ENCODE measurements around the gene TBC1D22A.

Gene TBC1D22A

DNA sequence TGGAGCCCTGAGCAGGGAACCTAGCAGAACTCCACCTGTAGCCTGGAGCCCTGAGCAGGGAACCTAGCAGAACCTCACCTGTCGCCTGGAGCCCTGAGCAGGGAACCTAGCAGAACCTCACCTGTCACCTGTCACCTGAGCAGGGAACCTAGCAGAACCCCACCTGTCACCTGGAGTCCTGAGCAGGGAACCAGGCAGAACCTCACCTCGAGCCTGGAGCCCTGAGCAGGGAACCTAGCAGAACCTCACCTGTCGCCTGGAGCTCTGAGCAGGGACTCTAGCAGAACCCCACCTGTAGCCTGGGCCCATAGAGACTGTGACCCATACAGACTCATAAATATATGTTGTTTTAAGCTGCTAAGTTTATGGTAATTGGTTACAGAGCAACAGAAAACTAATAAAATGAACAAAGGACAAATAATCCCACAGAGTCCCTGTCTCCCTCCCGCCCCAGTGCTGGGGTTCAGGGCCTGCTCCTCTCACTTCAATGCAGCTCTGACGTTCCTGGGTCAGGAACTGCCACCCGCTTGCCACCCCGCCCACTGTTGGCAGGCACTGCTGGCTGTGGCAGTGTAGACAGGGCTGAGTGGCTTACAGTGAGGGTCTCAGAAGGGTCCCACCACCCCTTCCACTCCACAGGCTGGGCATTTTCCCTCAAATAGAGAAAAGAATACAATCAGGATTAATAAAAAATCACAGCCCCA, 259.1 kb downstream of the TBC1D22A start:
- no peak for DNase-seq

GRCh38 chr22:47022075-47022473, 259.6 kb downstream of the TBC1D22A start:
- no peak for DNase-seq

DNA sequence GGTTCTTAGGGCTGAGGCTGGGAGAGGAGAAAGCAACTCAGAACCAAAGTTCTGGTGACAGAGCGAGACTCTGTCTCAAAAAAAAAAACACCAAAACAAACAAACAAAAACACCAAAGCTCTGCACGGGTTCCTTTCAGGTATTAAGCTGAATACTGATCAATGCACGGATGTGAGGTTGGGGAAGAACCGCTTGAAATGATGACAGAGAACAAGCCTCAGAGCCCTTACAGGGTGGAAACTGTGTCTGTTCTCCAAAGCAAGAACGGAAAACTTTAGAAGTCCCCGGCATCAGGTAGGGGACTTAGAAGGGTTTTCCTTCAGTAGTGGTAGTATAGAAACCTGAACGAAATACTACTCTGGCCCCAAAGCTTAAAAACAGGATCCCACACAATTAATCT, 260.0 kb downstream of the TBC1D22A start:
- DNase-seq: no peak

GRCh38 chr22:47023871-47024270, 261.4 kb downstream of the TBC1D22A start:
- DNase-seq: no peak

DNA sequence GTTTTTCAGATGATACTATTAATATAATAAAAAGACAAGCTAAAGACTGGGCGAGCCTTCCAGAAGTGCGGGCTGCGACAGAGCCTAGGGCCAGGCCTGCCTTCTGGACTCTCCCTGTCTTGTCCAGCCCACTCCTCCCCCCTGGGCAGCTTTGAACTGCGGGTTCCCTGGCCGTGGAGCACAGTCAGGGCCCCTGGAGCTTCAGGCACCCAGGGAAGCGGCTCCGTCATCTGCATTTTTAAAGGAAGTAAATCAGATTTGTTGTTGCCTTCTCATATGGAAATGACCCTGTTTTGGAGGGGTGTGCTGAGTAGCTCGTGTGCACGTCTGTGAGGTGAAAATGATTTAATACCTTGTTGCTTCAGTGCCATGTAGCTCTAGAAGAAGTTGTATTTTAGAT, 265.3 kb downstream of the TBC1D22A start:
- DNase-seq: no peak

DNA sequence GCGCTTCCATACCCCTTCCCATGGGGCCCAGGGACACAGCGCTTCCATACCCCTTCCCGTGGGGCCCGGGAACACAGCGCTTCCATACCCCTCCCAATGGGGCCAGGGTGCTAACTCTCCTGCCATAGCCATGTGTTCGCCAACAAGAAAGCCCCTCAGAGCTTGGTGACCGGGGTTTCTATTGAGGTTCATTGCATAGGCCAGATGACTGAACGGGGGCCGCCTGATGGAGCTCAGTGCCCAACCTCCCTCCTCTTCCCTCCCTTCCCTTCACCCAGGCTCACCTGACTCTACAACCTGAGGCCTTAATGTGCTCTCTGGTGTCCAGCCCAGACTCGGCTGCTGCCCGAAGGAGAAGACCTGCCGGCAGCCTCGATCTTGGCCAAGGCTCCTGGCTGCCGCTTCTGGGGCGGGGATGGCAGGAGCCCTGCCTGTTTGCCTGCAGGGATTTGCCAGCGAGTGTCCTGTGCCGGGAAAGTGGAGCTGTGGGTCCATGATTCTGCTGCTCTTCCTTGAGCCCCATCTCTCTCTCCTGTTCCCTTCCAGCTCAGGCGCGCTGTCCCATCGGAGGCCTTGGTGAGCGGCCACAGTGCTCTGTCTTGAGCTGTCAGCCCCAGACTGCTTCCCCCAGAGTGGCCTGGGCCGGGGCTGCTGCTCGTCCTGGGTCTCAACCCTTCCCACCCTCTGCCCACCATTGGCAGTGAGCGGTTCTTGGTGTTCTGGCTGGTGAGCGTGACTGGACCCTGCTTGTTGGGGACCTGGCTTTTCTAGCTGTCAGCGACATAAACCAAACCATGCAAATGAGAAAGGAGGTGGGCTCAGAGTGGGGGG, 267.0 kb downstream of the TBC1D22A start:
- no peak for DNase-seq

DNA sequence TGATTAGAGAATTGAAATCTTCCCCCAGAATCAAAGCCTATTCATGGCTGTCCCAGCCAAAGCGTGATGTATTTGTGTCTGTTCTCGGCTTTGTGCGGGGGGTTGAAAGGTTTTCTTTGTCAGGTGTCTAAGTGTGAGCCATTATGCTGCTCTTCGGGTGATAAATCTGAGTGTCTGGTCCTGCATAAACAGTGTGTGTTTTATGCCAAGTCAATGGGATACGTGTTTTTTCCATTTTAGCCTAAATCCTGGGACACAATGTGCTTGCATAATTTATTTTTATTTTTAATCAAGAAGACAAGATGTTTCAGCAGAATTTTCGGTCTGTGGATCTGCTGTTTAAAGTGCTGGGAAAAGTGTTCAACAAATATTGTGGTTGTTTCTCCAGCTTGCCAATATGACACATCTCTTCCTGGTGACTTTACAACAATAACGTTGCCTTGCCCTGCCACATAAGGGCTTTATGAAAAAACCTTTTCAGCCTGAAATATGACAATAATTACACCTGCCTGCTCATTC, 267.8 kb downstream of the TBC1D22A start:
- no peak for DNase-seq

DNA sequence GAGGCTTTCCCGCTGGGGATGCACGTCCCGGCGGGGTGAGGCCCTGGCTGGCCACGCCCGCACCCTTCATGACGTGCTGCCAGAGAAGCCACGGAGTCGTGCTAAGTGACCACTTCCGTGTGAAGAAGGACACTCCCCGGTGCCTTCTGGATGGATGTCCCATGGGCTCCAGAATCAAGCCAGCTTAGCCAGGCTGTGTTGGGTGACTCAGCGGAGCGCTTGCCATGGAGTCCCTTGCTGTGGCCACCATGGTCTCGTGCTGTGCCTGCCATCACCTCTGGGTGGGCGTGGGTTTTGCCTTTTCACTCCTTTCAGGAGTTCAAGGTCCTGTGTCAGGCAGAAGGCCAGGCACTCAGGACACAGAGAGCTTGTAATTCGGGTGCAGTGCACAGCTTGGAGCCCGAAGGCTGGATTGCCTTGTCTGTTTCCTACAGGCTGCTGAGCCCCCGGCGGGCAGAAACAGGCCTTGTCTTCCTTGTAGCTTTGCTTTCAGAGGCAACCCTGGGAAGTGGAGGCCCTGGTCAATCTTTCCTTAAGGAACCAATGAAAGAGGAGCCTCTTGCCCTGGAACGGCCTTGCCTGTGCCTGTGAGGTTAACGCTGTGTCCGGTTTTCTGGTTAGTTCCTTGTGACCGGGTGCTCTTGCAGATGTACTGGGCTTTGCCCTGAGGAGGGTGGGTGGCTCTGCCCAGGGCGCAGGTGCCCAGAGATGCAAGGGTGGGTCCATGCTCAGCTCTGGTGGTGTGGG, 268.6 kb downstream of the TBC1D22A start:
- DNase-seq: no peak

GRCh38 chr22:47031628-47031915, 269.1 kb downstream of the TBC1D22A start:
- no peak for DNase-seq

- DNase-seq: no peak
These were observed 269.9 kb downstream of the TBC1D22A start for GRCh38 chr22:47032091-47032943.

DNA sequence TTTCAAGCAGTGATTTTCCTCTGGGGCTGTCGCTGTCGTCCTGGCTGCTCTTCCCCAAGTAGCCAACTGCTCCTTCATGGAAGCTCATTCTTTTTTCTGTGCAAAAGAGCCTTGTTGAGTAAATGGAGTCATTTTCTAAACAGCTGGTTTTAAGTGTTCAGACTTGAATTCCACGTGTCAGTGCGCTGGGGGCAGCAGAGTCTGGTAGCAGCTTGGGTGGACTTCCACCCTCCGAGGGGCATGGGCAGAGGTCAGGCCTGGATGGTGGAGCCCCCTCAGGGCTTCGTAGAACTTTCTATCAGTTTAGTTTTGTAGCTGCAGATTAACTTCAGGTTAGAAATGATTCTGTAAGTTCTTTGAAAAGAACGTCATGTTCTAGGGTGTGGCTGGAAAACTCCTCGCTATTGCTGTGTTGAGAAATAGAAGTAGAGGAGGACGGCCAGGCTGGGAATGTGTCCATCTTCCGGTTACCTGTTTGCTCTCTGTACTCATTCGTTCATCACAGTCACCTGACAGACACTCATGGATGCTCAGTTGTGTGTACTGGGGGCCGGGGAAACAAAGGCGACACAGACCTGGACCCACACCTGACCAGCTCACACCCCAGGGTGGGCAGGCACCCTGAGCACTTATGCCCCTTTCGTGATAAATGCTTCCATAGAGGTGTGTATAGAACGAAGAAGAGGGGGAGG, 270.7 kb downstream of the TBC1D22A start:
- DNase-seq: no peak

GRCh38 chr22:47033648-47034000, 271.2 kb downstream of the TBC1D22A start:
- no peak for DNase-seq

DNA sequence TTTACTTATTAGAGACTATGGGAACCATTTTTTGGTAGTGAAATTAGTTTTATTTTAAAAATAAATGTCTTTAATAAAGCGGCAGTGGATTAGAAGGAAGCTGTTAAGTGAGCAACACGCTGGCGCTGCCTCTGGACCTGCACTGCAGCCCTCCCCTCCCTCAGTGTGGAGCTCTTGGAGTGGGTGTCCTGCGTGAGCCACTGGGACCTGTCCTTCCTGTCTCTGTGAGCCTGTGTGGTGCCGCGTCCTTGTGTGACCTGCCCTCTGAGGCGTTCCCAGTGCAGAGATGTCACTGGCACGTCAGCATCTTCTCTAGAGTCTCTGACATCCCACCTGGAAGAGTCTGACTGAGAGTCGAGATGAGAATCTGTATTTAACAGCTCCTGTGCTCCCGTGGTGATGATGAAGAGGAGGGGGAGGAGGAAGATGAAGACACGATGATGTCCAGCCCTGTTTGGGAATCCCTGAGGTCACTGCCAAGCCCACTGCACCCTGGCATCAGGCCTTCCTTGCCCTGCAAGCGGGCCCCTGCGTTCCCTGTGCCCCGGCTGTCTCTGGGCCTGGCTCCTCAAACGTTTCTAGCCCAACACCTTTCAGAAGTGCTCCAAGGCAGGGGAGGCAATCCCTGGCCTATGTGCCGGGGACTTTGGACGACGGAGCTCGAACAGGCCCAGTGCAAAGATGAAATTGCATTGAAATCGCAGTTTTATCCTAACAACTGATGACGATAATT, 271.8 kb downstream of the TBC1D22A start:
- DNase-seq: no peak

DNA sequence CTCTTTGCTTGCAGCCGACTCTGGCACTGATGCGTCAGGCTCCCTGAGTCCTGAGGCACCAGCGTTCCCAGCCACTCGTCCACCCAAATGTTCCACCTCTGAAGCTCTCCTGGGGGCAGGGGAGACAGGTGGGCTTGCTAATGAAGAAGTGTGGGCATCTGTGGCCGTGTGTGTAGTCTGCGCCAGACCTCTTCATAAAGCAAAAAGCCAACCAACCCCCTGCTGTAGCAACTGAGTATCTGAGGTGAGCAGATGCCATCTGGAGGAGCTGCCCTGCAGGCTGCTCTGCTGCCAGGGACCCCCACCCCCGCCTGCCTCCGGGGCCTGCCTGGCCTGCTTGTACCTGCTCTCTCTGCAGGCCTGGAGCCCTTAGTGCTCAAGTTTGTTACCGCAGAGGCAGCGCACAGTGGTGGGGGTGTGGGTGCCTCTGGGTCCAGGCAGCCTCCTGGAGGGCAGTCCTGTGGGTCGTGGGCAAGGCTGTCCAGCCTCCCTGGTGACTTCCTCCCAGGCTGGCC, 272.5 kb downstream of the TBC1D22A start:
- no peak for DNase-seq

- no peak for DNase-seq
These were observed 273.0 kb downstream of the TBC1D22A start for GRCh38 chr22:47035425-47035881.

- no peak for DNase-seq
These were observed 273.9 kb downstream of the TBC1D22A start for GRCh38 chr22:47036352-47036751.

- DNase-seq: no peak
These were observed 274.6 kb downstream of the TBC1D22A start for GRCh38 chr22:47036936-47037485.

DNA sequence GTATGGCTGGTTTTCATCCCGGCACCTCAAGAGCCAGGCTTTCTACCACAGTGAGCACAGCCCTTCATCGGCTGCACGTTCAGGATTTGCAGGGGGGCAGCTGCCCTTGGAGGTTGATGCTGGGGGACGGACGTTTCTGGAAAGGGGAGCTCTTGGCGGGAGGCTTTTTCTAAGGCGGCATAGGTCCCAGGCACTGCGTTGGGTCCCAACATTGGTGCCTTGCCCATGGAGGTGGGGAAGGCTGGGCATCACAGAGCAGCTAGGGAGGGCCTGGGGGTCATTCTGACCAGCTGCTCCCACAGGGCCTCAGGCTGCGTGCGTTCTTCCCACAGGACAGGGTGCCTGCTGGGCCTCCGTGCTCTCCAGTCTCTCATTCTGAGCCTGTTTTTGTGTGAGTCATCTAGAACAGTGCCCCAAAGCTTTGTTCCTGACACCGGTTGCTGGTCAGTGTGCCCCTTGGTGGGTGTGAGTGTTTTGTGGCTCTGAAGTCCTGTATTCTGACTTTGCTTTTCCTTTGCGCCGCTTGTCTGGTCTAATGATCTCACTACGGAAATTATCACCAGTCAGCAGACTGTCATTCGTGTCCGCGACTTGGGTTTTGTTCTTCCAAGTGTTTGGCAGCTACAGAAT, 275.9 kb downstream of the TBC1D22A start:
- no peak for DNase-seq

DNA sequence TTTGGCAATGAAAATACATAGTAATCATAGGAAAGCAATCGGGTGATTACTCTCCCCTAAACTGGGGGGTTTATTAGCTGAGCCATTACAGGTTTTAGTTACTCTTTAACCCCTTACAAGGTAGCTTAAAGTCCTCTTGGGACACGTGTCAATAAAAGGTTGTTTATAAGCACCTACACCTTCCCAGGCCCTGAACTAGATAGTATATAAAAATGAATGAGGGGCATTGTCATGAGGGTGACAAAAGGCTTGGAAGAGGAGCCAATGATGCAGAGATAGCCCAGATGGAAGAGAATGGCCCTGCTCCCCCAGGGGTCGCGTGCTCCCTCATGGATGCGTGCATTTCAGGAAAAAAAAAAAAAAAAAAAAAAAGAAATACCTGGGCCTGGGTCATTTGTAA, 276.9 kb downstream of the TBC1D22A start:
- no peak for DNase-seq

All from cortex of kidney (tissue), 1 donor.